ENCODE results near the gene URB1. TPM values are rescaled to one million over a fixed set of nuclear protein-coding genes. Genes with fewer than 3 reads are reported as not detected.

Gene URB1
- total and polyA plus RNA-seq, 2 of the 8 experiments (the other 6 are each of a cell fraction or from before 2014, with no cell fraction given): 8.1 to 28.9 TPM

DNA sequence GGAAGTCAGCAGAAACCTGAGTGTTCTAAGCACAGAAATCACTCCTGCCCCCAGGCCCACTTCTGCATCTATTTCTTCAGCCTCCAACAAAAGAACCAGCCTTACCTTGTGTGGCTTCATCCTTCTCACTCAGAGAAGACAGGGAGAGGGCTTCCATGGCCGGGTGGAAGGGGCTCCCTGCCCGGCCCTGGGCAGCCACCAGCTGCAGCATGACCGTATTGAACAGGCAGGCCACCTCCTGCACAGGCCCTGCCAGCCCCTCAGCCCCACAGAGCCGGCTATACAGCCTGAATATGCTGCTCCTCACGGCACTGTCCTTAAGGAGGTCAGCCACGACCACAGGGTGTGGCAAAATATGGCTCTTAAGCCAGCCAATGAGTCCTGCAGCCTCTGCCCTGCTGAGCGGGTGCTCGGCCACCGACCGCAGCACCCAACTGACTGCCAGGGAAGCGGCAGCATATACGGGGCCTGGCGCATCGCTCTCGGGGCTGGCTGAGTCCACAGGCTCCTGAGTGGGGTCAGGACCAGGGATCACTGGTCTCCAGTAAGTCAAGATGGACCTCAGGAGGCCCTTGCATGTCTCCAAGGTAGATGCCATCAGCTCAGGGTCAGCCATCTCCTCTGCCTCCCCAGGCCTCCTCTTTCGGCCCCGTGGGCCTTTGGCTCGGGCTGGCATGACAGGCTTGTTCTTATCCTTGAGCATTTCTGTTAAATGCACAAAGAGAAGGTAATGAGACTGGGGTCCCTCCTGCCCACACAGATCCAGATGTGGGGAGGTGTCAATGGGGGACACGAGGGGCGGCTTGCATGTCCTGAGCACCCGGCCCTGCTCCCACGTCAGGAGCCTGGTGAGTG is 76.2 kb downstream of the URB1 start:
- H2BK15ac ChIP-seq (ENCODE audit: low read length): no peak overlapping the region
- H3K79me1 ChIP-seq (ENCODE audit: low read depth, low read length): peaks cover 4% of the 10 kb centered on the region; the same call in 1 of the 2 replicates
- no peak overlapping the region for H3K9ac ChIP-seq (replicated peaks in 1 of 4; ENCODE audit: extremely low read depth in 1 of 4, low read depth in 3 of 4, low read length in 3 of 4)
- H4K8ac ChIP-seq (ENCODE audit: extremely low read depth, insufficient read depth, low read length): no peak overlapping the region
- no peak overlapping the region for H3K27ac ChIP-seq (ENCODE audit: low read depth, low read length)
- no peak overlapping the region for H3K4me2 ChIP-seq (ENCODE audit: insufficient read depth in 1 of 2, low read depth in 2 of 2, low read length in 2 of 2)
- H3K4me3 ChIP-seq (ENCODE audit: extremely low read depth in 1 of 4, insufficient read depth in 2 of 4, low read depth in 3 of 4, low read length in 4 of 4): no peak overlapping the region
- H2BK20ac ChIP-seq (ENCODE audit: low read length): no peak overlapping the region
- no peak overlapping the region; the same call in 1 of the 2 replicates for H2BK5ac ChIP-seq (ENCODE audit: low read depth, low read length)
- 92% methylated on average over 22 of the region's 22 CpGs; no CpG with 5 or more reads in 1 of the 2 experiments for WGBS, 2 experiments (ENCODE audit: extremely low coverage in 1 of 2, insufficient coverage in 1 of 2, insufficient read length in 1 of 2, insufficient replicate concordance in 2 of 2, low coverage in 1 of 2, low lambda C conversion rate in 2 of 2, missing lambda C conversion rate in 1 of 2)
- peaks cover 37 to 66% (median 62%) of the 10 kb centered on the region in 4 experiments; a peak in 7 of 8 replicates for H3K36me3 ChIP-seq (ENCODE audit: control insufficient read depth in 2 of 4, insufficient read depth in 4 of 4, low read length in 3 of 4)
- no peak overlapping the region for H2AK5ac ChIP-seq (ENCODE audit: low read depth, low read length)
- no peaks in the 10 kb centered on the region for H3K27me3 ChIP-seq (replicated peaks in 1 of 4; ENCODE audit: control insufficient read depth in 3 of 4, extremely low read depth in 1 of 4, insufficient read depth in 3 of 4, low read length in 3 of 4)
- no peaks in the 10 kb centered on the region for H3K79me2 ChIP-seq (ENCODE audit: control insufficient read depth in 1 of 2, insufficient read depth in 2 of 2, low read length in 2 of 2)
- no peak overlapping the region for H3K4ac ChIP-seq (replicated peaks; ENCODE audit: insufficient read length, low read depth, low read length)
- H4K91ac ChIP-seq (replicated peaks; ENCODE audit: insufficient read length, low read length): no peak overlapping the region
- no peaks in the 10 kb centered on the region for H3K23me2 ChIP-seq (ENCODE audit: low read depth, low read length)
- no peak overlapping the region for H3K56ac ChIP-seq (replicated peaks; ENCODE audit: insufficient read length, low read depth, low read length)
- peaks cover 0 to 12% of the 10 kb centered on the region in 2 experiments for H4K20me1 ChIP-seq (replicated peaks in 1 of 2; ENCODE audit: control insufficient read depth in 1 of 2, insufficient read depth in 2 of 2, low read length in 2 of 2)
- no peak overlapping the region for H4K5ac ChIP-seq (ENCODE audit: insufficient read length, low read depth, low read length)
- H2BK12ac ChIP-seq (ENCODE audit: low read depth, low read length): no peak overlapping the region
- no peak for DNase-seq (ENCODE audit: low read depth in 1 of 2, low spot score in 2 of 2)
- no peaks in the 10 kb centered on the region for H3K4me1 ChIP-seq (replicated peaks in 1 of 4; ENCODE audit: control insufficient read depth in 3 of 4, insufficient read depth in 4 of 4, low read length in 3 of 4)
- no peak overlapping the region for H2BK120ac ChIP-seq (replicated peaks; ENCODE audit: low read depth, low read length)
- CTCF ChIA-PET (ENCODE audit: partially characterized antibody): interaction anchor here (1.4 to 2.9 kb wide), 2 partner anchors 10 to 18 kb away, joined by 3 to 13 read pairs; partner anchors contain the start of gene MRAP
- H3K9me3 ChIP-seq (ENCODE audit: insufficient read depth in 2 of 2, low read depth in 1 of 2, low read length in 1 of 2): no peaks in the 10 kb centered on the region
- POLR2A ChIA-PET (ENCODE audit: partially characterized antibody): no interaction called here
- FAIRE-seq: no peak
- H3K14ac ChIP-seq (ENCODE audit: insufficient read length): no peak overlapping the region
- no peak overlapping the region for H2AFZ ChIP-seq (ENCODE audit: low read length)
- no peak overlapping the region for H3K18ac ChIP-seq (ENCODE audit: extremely low read depth, low read length)
- no peak overlapping the region for H3K23ac ChIP-seq (ENCODE audit: insufficient read length)
- no peak for TF ChIP-seq POLR2A (IDR thresholded peaks at IDR 0.05; ENCODE audit: control extremely low read depth in 1 of 2, low read depth in 2 of 2, low read length in 2 of 2)
- TF ChIP-seq FOSL1 (IDR thresholded peaks at IDR 0.05; ENCODE audit: insufficient read depth, low read depth, low read length): no peak
- TF ChIP-seq TEAD4 (IDR thresholded peaks at IDR 0.05; ENCODE audit: low read depth, low read length): no peak
- TF ChIP-seq RXRA (IDR thresholded peaks at IDR 0.05; ENCODE audit: insufficient read depth, low read depth, low read length): no peak
- TF ChIP-seq, protein P1, sequence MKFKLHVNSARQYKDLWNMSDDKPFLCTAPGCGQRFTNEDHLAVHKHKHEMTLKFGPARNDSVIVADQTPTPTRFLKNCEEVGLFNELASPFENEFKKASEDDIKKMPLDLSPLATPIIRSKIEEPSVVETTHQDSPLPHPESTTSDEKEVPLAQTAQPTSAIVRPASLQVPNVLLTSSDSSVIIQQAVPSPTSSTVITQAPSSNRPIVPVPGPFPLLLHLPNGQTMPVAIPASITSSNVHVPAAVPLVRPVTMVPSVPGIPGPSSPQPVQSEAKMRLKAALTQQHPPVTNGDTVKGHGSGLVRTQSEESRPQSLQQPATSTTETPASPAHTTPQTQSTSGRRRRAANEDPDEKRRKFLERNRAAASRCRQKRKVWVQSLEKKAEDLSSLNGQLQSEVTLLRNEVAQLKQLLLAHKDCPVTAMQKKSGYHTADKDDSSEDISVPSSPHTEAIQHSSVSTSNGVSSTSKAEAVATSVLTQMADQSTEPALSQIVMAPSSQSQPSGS (IDR thresholded peaks at IDR 0.05; ENCODE audit: low read length): no peak
- TF ChIP-seq, protein P2, sequence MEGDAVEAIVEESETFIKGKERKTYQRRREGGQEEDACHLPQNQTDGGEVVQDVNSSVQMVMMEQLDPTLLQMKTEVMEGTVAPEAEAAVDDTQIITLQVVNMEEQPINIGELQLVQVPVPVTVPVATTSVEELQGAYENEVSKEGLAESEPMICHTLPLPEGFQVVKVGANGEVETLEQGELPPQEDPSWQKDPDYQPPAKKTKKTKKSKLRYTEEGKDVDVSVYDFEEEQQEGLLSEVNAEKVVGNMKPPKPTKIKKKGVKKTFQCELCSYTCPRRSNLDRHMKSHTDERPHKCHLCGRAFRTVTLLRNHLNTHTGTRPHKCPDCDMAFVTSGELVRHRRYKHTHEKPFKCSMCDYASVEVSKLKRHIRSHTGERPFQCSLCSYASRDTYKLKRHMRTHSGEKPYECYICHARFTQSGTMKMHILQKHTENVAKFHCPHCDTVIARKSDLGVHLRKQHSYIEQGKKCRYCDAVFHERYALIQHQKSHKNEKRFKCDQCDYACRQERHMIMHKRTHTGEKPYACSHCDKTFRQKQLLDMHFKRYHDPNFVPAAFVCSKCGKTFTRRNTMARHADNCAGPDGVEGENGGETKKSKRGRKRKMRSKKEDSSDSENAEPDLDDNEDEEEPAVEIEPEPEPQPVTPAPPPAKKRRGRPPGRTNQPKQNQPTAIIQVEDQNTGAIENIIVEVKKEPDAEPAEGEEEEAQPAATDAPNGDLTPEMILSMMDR (IDR thresholded peaks at IDR 0.05; ENCODE audit: control extremely low read depth in 1 of 3, insufficient read depth in 1 of 3, low read depth in 1 of 3, low read length in 3 of 3): no peak
- no peak for TF ChIP-seq MAFK (IDR thresholded peaks at IDR 0.05; ENCODE audit: low read depth, low read length)
- no peak for TF ChIP-seq BRCA1 (IDR thresholded peaks at IDR 0.05; ENCODE audit: low read depth, low read length)
